Measurements from ENCODE around the gene ASXL2.

ASXL2 gene

GRCh38 chr2:25895018-25895417 lies 16.7 kb upstream of the ASXL2 start:
- DNase-seq (ENCODE audit: low read depth), result no peak
- H3K4me3 ChIP-seq (ENCODE audit: low read length), result no peak overlapping the region
- TF ChIP-seq CTCF (conservative IDR thresholded peaks at IDR 0.05; ENCODE audit: low read depth, low read length), result no peak

GRCh38 chr2:25894135-25894830 lies 16.0 kb upstream of the ASXL2 start:
- no peak for DNase-seq (ENCODE audit: low read depth)
- no peak overlapping the region for H3K4me3 ChIP-seq (ENCODE audit: low read length)
- no peak for TF ChIP-seq CTCF (conservative IDR thresholded peaks at IDR 0.05; ENCODE audit: low read depth, low read length)

- DNase-seq (ENCODE audit: low read depth), result no peak
- H3K4me3 ChIP-seq (ENCODE audit: low read length), result no peak overlapping the region
- TF ChIP-seq CTCF (conservative IDR thresholded peaks at IDR 0.05; ENCODE audit: low read depth, low read length), result no peak
These were observed 13.4 kb upstream of the ASXL2 start for GRCh38 chr2:25891672-25892071.

- no peak for TF ChIP-seq CTCF (conservative IDR thresholded peaks at IDR 0.05; ENCODE audit: low read depth, low read length)
- DNase-seq (ENCODE audit: low read depth), result no peak
- no peak overlapping the region for H3K4me3 ChIP-seq (ENCODE audit: low read length)
These were observed 9.4 kb upstream of the ASXL2 start for GRCh38 chr2:25887624-25888242.

GRCh38 chr2:25885933-25886332 lies 7.6 kb upstream of the ASXL2 start:
- no peak for TF ChIP-seq CTCF (conservative IDR thresholded peaks at IDR 0.05; ENCODE audit: low read depth, low read length)
- no peak for DNase-seq (ENCODE audit: low read depth)

GRCh38 chr2:25881764-25882163 lies 3.5 kb upstream of the ASXL2 start:
- TF ChIP-seq CTCF (conservative IDR thresholded peaks at IDR 0.05; ENCODE audit: low read depth, low read length), result no peak
- H3K4me3 ChIP-seq (ENCODE audit: low read length), result no peak overlapping the region
- no peak for DNase-seq (ENCODE audit: low read depth)

More at GRCh38 chr2:25885933-25886332, 7.6 kb upstream of the ASXL2 start:
- no peak overlapping the region for H3K4me3 ChIP-seq (ENCODE audit: low read length)

Measured in retinal pigment epithelial cell (primary cell).